Loucy (cell line): ENCODE results near the gene GABRG3.

Source experiments
- H2AFZ ChIP-seq: fragments of 200-600 bp; sonication (generic); 2 replicates; pipeline ENCODE4 v1.6.0; 2016; ENCODE audit warnings: antibody characterized with exemption, mild to moderate bottlenecking, low read length, moderate library complexity
- H3F3A ChIP-seq: fragments of 200-600 bp; 2 replicates; pipeline ENCODE4 v1.6.0; 2016; ENCODE audit warnings: antibody characterized with exemption, low read depth, mild to moderate bottlenecking
- H3K27me3 ChIP-seq: fragments of 200-600 bp; sonication (generic); 2 replicates; pipeline ENCODE4 v1.6.1; 2014; ENCODE audit warnings: low read length, mild to moderate bottlenecking; ENCODE audit not compliant: insufficient read depth, poor library complexity, severe bottlenecking
- H3K36me3 ChIP-seq: fragments of 200-600 bp; sonication (generic); 2 replicates; pipeline ENCODE4 v1.6.1; 2016; ENCODE audit warnings: low read length; ENCODE audit not compliant: insufficient read depth
- H3K4me1 ChIP-seq: fragments of 200-600 bp; sonication (generic); 2 replicates; pipeline ENCODE4 v1.5.1; 2014; ENCODE audit warnings: low read length, mild to moderate bottlenecking; ENCODE audit not compliant: insufficient read depth, poor library complexity, severe bottlenecking
- H3K4me2 ChIP-seq: fragments of 200-600 bp; sonication (generic); 2 replicates; pipeline ENCODE4 v1.6.0; 2014; ENCODE audit warnings: antibody characterized with exemption, low read length, low read depth, mild to moderate bottlenecking; ENCODE audit not compliant: poor library complexity, severe bottlenecking
- H3K4me3 ChIP-seq: fragments of 200-600 bp; sonication (generic); 2 replicates; pipeline ENCODE4 v1.5.1; 2014; ENCODE audit warnings: low read length, mild to moderate bottlenecking, mixed read lengths; ENCODE audit not compliant: poor library complexity, severe bottlenecking
- H3K79me2 ChIP-seq: fragments of 200-600 bp; sonication (generic); 2 replicates; pipeline ENCODE4 v1.6.1; 2014; ENCODE audit warnings: low read length; ENCODE audit not compliant: insufficient read depth
- H3K9ac ChIP-seq: fragments of 200-600 bp; sonication (generic); 2 replicates; pipeline ENCODE4 v1.6.0; 2014; ENCODE audit warnings: mild to moderate bottlenecking, low read depth, low read length, moderate library complexity; ENCODE audit not compliant: poor library complexity, severe bottlenecking
- H3K9me2 ChIP-seq: fragments of 200-600 bp; sonication (generic); replicated peaks from 2 replicates; pipeline ENCODE4 v1.6.1; 2016; ENCODE audit warnings: low read depth, low read length, mixed read lengths
- H3K9me3 ChIP-seq: fragments of 200-600 bp; sonication (generic); 2 replicates; pipeline ENCODE4 v1.6.1; 2014; ENCODE audit warnings: mild to moderate bottlenecking, antibody characterized with exemption, low read length, low read depth; ENCODE audit not compliant: insufficient read depth
- H4K20me1 ChIP-seq: fragments of 200-600 bp; sonication (generic); 2 replicates; pipeline ENCODE4 v1.6.0; 2014; ENCODE audit warnings: antibody characterized with exemption, low read length, mild to moderate bottlenecking; ENCODE audit not compliant: insufficient read depth, poor library complexity, severe bottlenecking
- CTCF ChIP-seq: fragments of 200-600 bp; sonication (generic); conservative IDR thresholded peaks from 2 replicates; pipeline ENCODE4 v1.5.1; 2014; ENCODE audit warnings: mild to moderate bottlenecking, antibody characterized with exemption, low read length
- EZH2phosphoT487 ChIP-seq: fragments of 200-600 bp; IDR thresholded peaks from 2 replicates; pipeline ENCODE4 v1.6.1; 2018; ENCODE audit warnings: antibody characterized with exemption, mild to moderate bottlenecking, moderate library complexity, borderline replicate concordance

GABRG3 gene

GRCh38 chr15:27127815-27128570, 157.0 kb downstream of the GABRG3 start:
- Histone ChIP-seq H3K4me1 (no peaks in the 10 kb centered on the region), H4K20me1 (no peaks in the 10 kb centered on the region), H2AFZ (no peak overlapping the region), H3K9ac (no peak overlapping the region), H3K9me3 (no peaks in the 10 kb centered on the region; the same call in 1 of the 2 replicates), H3K36me3 (no peaks in the 10 kb centered on the region), H3K4me2 (no peak overlapping the region), H3F3A (no peaks in the 10 kb centered on the region), H3K27me3 (no peaks in the 10 kb centered on the region), H3K79me2 (no peaks in the 10 kb centered on the region), H3K9me2 (no peaks in the 10 kb centered on the region), H3K4me3 (no peak overlapping the region)
- TF ChIP-seq CTCF (no peak), EZH2phosphoT487 (no peak)

GRCh38 chr15:27133249-27133648, 162.3 kb downstream of the GABRG3 start:
- TF ChIP-seq CTCF (no peak), EZH2phosphoT487 (no peak)
- Histone ChIP-seq H3K9me3 (no peaks in the 10 kb centered on the region; the same call in 1 of the 2 replicates), H3K4me2 (no peak overlapping the region), H3F3A (no peaks in the 10 kb centered on the region), H3K27me3 (no peaks in the 10 kb centered on the region), H3K9ac (no peak overlapping the region), H2AFZ (no peak overlapping the region), H3K4me1 (no peaks in the 10 kb centered on the region), H3K79me2 (no peaks in the 10 kb centered on the region), H3K36me3 (no peaks in the 10 kb centered on the region), H4K20me1 (no peaks in the 10 kb centered on the region), H3K4me3 (no peak overlapping the region), H3K9me2 (no peaks in the 10 kb centered on the region)

- Histone ChIP-seq H3K9me3 (no peaks in the 10 kb centered on the region; the same call in 1 of the 2 replicates), H4K20me1 (no peaks in the 10 kb centered on the region), H3K4me2 (no peak overlapping the region), H3K9ac (no peak overlapping the region), H3K27me3 (no peaks in the 10 kb centered on the region), H2AFZ (no peak overlapping the region), H3F3A (no peaks in the 10 kb centered on the region), H3K4me1 (no peaks in the 10 kb centered on the region), H3K79me2 (no peaks in the 10 kb centered on the region), H3K9me2 (no peaks in the 10 kb centered on the region), H3K36me3 (no peaks in the 10 kb centered on the region), H3K4me3 (no peak overlapping the region)
- TF ChIP-seq EZH2phosphoT487: no peak
These were observed 163.5 kb downstream of the GABRG3 start for GRCh38 chr15:27134481-27134880.

- Histone ChIP-seq H3K9ac (no peak overlapping the region), H2AFZ (no peak overlapping the region), H3K79me2 (no peaks in the 10 kb centered on the region), H3K27me3 (no peaks in the 10 kb centered on the region), H3F3A (no peaks in the 10 kb centered on the region), H3K9me2 (no peaks in the 10 kb centered on the region), H3K4me3 (no peak overlapping the region), H3K9me3 (no peaks in the 10 kb centered on the region; the same call in 1 of the 2 replicates), H4K20me1 (no peaks in the 10 kb centered on the region), H3K4me1 (no peaks in the 10 kb centered on the region), H3K4me2 (no peak overlapping the region), H3K36me3 (no peaks in the 10 kb centered on the region)
- TF ChIP-seq CTCF: no peak
- no peak for TF ChIP-seq EZH2phosphoT487
These were observed 164.2 kb downstream of the GABRG3 start for GRCh38 chr15:27135151-27135550.
